ENCODE data around the gene FOXO4.

Gene FOXO4

DNA sequence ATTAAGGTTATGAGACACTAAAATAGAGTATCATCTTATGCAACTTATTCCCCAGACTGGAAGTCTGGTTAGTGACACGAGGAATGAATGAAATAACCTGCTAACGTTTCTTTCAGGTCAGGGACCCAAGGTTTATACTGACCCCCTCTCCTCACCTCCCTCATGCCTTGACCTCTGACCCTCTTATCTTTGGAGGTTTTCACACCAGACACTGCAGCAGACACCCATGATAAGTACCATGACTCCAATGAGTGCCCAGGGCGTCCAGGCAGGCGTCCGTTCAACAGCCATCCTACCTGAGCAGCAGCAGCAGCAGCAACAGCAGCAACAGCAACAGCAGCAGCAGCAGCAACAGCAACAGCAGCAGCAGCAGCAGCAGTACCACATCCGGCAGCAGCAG lies 44.8 kb downstream of the FOXO4 start:
- no peak for DNase-seq (ENCODE audit: low read depth in 2 of 2)
- TF ChIP-seq, protein P1, sequence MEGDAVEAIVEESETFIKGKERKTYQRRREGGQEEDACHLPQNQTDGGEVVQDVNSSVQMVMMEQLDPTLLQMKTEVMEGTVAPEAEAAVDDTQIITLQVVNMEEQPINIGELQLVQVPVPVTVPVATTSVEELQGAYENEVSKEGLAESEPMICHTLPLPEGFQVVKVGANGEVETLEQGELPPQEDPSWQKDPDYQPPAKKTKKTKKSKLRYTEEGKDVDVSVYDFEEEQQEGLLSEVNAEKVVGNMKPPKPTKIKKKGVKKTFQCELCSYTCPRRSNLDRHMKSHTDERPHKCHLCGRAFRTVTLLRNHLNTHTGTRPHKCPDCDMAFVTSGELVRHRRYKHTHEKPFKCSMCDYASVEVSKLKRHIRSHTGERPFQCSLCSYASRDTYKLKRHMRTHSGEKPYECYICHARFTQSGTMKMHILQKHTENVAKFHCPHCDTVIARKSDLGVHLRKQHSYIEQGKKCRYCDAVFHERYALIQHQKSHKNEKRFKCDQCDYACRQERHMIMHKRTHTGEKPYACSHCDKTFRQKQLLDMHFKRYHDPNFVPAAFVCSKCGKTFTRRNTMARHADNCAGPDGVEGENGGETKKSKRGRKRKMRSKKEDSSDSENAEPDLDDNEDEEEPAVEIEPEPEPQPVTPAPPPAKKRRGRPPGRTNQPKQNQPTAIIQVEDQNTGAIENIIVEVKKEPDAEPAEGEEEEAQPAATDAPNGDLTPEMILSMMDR (IDR thresholded peaks at IDR 0.05; ENCODE audit: low read depth, low read length), result no peak
- no peak overlapping the region for H3K4me3 ChIP-seq (replicated peaks in 1 of 2; ENCODE audit: low read depth in 2 of 2, low read length in 2 of 2)

DNA sequence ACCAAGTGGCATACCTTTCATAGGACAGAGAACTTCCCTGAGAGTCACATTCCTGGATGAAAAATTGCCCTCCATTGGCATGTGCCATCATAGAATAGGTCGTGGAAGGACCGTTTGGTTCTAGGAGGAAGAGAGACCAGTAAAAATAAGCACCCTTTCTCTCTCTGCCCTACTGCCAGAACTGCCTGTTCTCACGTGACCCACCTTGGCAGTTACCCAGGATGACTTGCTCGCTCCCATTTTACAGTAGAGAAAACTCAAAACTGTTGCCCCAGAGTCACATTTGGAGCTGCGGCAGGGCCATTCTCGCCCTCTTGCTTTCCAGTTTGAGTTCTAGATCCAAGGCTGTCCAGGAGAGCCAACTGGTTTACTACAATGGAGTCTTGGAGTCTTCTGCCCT lies 47.9 kb downstream of the FOXO4 start:
- DNase-seq (ENCODE audit: low read depth in 2 of 2), result peak; percentile 46 to 54
- H3K4me3 ChIP-seq (replicated peaks in 1 of 2; ENCODE audit: low read depth in 2 of 2, low read length in 2 of 2), result no peak overlapping the region
- TF ChIP-seq, protein P1 (IDR thresholded peaks at IDR 0.05; ENCODE audit: low read depth, low read length), result no peak

DNA sequence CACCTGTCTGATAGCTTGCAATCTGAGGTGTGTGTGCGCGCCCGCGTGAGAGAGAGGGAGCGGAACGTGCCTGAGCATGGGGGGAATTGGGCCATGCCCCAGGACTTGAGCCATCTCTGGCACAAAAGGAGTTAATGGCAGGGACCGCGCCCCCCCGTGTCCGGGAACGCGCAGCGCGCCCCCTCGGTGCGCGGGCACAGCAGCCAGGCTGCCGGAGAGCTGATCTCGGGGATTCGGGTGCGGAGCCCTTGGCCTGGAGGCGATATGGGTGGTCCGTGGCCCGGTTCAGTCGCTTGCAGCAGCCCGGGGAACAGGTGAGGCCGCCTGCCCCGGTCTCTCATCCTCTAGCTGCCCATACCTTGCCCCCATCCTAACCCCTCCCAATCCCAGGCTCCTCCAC lies 49.0 kb downstream of the FOXO4 start, which contains the start of gene NLGN3:
Gene NLGN3, plus strand, starts transcription at position 191 of the 400 bp plus-strand sequence. CDS start 2,909 bp downstream, outside the sequence.
- TF ChIP-seq, protein P1 (IDR thresholded peaks at IDR 0.05; ENCODE audit: low read depth, low read length), result no peak
- no peak within 1 kb of the TSS for H3K4me3 ChIP-seq (replicated peaks in 1 of 2; ENCODE audit: low read depth in 2 of 2, low read length in 2 of 2)
- DNase-seq (ENCODE audit: low read depth in 2 of 2), result no peak

DNA sequence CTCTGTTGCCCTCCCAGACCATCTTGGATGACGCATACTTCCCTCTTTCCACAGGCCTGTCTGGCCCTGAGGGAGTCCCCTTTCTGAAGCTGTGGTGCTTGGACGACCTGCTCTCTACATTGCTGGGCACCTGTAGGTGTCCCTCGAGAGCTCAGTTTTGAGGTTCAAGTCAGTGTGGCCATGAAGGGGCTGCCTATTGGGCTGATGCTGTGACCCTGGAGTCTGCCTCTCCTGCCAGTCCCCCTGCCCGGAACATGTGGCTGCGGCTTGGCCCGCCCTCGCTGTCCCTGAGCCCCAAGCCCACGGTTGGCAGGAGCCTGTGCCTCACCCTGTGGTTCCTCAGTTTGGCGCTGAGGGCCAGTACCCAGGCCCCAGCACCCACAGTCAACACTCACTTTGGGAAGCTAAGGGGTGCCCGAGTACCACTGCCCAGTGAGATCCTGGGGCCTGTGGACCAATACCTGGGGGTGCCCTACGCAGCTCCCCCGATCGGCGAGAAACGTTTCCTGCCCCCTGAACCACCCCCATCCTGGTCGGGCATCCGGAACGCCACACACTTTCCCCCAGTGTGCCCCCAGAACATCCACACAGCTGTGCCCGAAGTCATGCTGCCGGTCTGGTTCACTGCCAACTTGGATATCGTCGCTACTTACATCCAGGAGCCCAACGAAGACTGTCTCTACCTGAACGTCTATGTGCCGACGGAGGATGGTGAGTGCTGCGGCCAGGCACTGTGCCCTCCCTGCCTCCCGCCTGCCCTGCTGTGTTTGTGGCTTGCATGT lies 52.0 kb downstream of the FOXO4 start:
- H3K4me3 ChIP-seq (replicated peaks in 1 of 2; ENCODE audit: low read depth in 2 of 2, low read length in 2 of 2), result no peak overlapping the region
- DNase-seq (ENCODE audit: low read depth in 2 of 2), result no peak
- TF ChIP-seq, protein P1 (IDR thresholded peaks at IDR 0.05; ENCODE audit: low read depth, low read length), result no peak

DNA sequence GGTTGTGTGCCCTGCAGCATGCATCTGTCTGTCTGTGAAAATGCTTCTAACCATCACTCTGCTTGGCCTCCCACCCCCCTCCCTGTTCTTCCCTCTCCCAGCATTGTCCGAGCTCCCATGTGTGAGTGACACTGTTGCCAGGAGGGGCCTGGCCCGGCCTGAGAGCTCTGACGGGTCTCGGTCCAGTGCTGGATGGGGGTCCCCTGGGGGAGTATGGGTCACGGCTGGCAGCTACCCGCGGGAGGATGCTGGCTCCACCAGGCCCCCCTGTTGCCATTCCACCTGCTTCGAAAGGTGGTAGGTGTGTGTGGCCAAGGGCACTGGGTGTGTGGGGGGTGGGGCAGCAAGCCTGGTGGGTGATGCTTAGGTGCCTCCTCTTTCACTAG lies 52.6 kb downstream of the FOXO4 start:
- H3K4me3 ChIP-seq (replicated peaks in 1 of 2; ENCODE audit: low read depth in 2 of 2, low read length in 2 of 2), result no peak overlapping the region
- TF ChIP-seq, protein P1 (IDR thresholded peaks at IDR 0.05; ENCODE audit: low read depth, low read length), result no peak
- DNase-seq (ENCODE audit: low read depth in 2 of 2), result no peak

DNA sequence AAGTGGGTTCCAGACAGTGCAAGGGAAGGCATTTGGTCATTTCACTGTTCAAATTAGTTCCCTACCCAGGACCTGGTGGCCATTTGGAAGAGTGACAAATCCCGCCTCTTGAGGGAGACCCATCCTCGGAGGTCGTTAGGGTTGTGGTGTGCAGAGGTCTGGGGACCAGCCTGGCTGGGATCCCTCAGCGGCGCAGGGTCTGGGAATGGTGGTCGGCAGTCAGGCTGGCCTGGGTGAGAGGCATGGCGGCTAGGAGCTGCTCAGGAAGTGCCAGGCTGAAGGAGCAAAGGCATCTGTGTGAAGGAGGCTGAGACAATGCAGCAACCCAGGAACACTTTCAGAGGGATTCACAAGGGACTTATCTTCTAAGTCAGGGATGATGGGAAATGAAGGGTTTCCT lies 55.7 kb downstream of the FOXO4 start:
- TF ChIP-seq, protein P1 (IDR thresholded peaks at IDR 0.05; ENCODE audit: low read depth, low read length), result no peak
- DNase-seq (ENCODE audit: low read depth in 2 of 2), result no peak

More for the DNA sequence above, 55.7 kb downstream of the FOXO4 start:
- no peak overlapping the region for H3K4me3 ChIP-seq (replicated peaks in 1 of 2; ENCODE audit: low read depth in 2 of 2, low read length in 2 of 2)

Data from cardiac fibroblast (primary cell).